LHCN-M2 (cell line): ENCODE measurements around the gene ACOT2. TPM values are rescaled to one million over a fixed set of nuclear protein-coding genes. Genes with fewer than 3 reads are reported as not detected.

ENCODE experiments used
- DNase-seq: peaks from one replicate; pipeline ENCODE4 v3.0.0-alpha.2; 2012; ENCODE audit warnings: low read depth
- total RNA-seq: library from RNA; depleted of rRNA; stranded (reverse); fragments of >200 nt; gene quantifications from 2 replicates; pipeline ENCODE4 v1.2.3, GENCODE V29; 2014; rRNA removed

Gene ACOT2
- total RNA-seq, 1 experiment from 2014 or later, result 53.0 TPM

GRCh38 chr14:73613419-73613963, 44.5 kb downstream of the ACOT2 start:
- DNase-seq, result no peak

GRCh38 chr14:73616831-73617230, 47.8 kb downstream of the ACOT2 start:
- no peak for DNase-seq

- DNase-seq, result no peak
Measured at GRCh38 chr14:73619524-73619923, 50.5 kb downstream of the ACOT2 start.

GRCh38 chr14:73620268-73620667, 51.3 kb downstream of the ACOT2 start:
- no peak for DNase-seq

GRCh38 chr14:73623504-73624054, 54.6 kb downstream of the ACOT2 start:
- no peak for DNase-seq

Other genes with a start within 250 kb of the ACOT2 start
- gene NUMB, start 110.7 kb upstream of the ACOT2 start, total RNA-seq, result 25.2 and 33.3 TPM in 2 replicates
- gene RIOX1, start 78.3 kb upstream of the ACOT2 start, total RNA-seq, result 25.7 and 26.5 TPM in 2 replicates
- gene ACOT1, start 32.1 kb upstream of the ACOT2 start, total RNA-seq, result 15.7 and 18.3 TPM in 2 replicates
- gene HEATR4, start 10.3 kb upstream of the ACOT2 start, total RNA-seq, result not detected in 2 replicates
- gene ACOT4, start 22.7 kb downstream of the ACOT2 start, total RNA-seq, result 0.38 and 0.69 TPM in 2 replicates
- gene ACOT6, start 43.3 kb downstream of the ACOT2 start, total RNA-seq, result not detected in 2 replicates
- 17.3 and 18.3 TPM in 2 replicates for gene DNAL1, start 75.8 kb downstream of the ACOT2 start, total RNA-seq
- gene PNMA1, start 145.2 kb downstream of the ACOT2 start, total RNA-seq, result 19.2 and 22.0 TPM in 2 replicates